ENCODE data around the gene CLASP2. TPM values are rescaled to one million over a fixed set of nuclear protein-coding genes. Genes with fewer than 3 reads are reported as not detected.

The CLASP2 gene
- total RNA-seq, 4 donors from 2014 or later, result 26.1 to 68.7 (median 44.5) TPM

DNA sequence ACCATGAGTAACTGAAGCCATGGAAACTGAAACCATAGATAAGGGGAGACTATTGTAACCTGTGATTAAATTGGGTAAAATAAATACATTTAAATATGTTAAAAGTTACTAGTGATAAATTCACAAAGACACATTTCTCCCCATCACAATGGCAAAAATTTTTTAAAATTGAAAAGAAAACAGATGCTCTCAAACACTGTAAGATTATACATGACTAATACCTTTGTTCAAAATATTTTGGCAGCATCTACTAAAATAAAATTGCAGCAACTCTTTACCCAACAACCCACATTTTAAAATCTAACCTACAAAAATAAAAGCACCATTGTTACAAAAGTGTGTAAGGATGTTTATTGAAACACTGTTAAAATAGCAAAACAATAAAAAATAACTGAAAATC lies 93.3 kb downstream of the CLASP2 start:
- TF ChIP-seq, protein P1, sequence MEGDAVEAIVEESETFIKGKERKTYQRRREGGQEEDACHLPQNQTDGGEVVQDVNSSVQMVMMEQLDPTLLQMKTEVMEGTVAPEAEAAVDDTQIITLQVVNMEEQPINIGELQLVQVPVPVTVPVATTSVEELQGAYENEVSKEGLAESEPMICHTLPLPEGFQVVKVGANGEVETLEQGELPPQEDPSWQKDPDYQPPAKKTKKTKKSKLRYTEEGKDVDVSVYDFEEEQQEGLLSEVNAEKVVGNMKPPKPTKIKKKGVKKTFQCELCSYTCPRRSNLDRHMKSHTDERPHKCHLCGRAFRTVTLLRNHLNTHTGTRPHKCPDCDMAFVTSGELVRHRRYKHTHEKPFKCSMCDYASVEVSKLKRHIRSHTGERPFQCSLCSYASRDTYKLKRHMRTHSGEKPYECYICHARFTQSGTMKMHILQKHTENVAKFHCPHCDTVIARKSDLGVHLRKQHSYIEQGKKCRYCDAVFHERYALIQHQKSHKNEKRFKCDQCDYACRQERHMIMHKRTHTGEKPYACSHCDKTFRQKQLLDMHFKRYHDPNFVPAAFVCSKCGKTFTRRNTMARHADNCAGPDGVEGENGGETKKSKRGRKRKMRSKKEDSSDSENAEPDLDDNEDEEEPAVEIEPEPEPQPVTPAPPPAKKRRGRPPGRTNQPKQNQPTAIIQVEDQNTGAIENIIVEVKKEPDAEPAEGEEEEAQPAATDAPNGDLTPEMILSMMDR (IDR thresholded peaks at IDR 0.05), result no peak
- no peak for ATAC-seq (ENCODE audit: low FRiP score)

DNA sequence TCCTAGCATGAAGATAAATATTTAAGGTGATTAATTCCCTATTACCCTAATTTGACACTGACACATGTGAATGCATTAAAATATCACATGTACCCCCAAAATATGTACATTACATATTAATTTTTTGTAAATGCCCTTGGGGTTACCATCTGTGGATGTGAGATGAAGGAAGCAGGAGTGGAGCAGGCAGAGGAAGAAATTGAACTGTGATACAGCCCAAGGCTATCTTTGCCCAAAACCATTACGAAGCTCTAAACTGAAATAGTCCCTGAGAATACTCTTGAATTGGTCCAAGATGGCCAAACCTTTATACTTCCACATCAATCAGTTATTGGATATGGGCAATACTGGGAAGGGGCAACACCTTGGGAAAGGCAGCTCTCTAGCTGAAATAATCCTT lies 105.0 kb downstream of the CLASP2 start:
- no peak for DNase-seq (ENCODE audit: low spot score)
- no peak for ATAC-seq (ENCODE audit: low FRiP score)
- TF ChIP-seq, protein P1 (IDR thresholded peaks at IDR 0.05), result no peak

More for the DNA sequence above, 93.3 kb downstream of the CLASP2 start:
- no peak for DNase-seq (ENCODE audit: low spot score)

DNA sequence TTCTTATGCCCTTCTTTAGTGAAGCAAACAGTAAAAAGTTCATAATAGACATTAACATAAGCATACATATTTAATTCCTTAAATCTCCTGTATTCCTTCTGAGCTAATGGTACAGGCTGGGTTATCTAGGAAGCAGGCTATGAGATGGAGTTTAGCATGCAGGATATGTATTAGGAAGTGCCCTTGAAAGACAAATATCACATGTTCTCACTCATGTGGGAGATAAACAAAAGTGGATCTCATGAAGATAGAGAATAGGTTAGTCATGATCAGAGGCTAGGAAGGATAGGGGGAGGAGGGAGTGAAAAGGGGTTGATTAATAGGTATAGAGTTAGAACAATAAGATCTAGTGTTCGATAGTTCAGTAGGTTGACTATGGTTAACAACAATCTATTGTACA lies 105.4 kb downstream of the CLASP2 start:
- no peak for ATAC-seq (ENCODE audit: low FRiP score)
- TF ChIP-seq, protein P1 (IDR thresholded peaks at IDR 0.05), result no peak
- no peak for DNase-seq (ENCODE audit: low spot score)

DNA sequence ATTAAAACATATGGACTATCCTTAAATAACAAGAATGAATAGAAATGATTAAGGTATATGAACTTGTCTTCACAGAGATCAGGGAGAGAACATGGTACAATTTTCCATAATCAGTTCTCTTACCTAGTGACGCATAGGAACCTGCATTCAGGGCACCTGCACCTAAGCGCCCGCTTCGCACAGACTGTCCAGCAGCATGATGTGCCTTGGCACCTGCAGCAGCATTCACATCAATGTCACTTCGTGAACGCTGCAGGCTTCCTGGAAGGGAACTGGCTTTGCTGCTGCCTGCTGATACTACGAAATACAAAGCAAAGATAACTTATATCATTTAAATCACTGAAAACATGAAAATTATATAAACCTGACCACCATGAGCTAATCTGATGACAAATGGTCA lies 115.2 kb downstream of the CLASP2 start:
- TF ChIP-seq, protein P1 (IDR thresholded peaks at IDR 0.05), result no peak
- ATAC-seq (ENCODE audit: low FRiP score), result no peak
- no peak for DNase-seq (ENCODE audit: low spot score)

DNA sequence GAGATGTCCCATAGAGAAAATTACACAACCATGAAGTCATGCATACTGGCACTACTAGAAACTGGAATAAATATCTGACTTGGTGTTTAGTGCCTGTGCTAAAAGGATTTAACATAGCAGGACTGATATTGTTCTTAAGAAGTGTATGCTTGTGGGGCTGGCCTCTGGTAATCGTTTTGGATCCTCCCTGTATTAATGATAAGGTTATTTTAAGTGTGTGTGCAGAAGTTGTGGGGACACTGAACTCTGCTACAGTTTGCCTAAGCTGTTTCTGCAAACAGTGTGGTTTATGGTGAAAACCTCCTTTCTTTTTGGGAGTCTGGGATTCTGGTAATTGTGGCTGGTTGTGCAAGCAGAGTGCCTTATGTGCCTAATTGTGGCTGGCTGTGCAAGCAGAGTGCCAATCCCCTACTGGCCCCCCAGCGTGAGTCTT lies 120.8 kb downstream of the CLASP2 start:
- DNase-seq (ENCODE audit: low spot score), result no peak
- TF ChIP-seq, protein P1 (IDR thresholded peaks at IDR 0.05), result no peak
- ATAC-seq (ENCODE audit: low FRiP score), result no peak

DNA sequence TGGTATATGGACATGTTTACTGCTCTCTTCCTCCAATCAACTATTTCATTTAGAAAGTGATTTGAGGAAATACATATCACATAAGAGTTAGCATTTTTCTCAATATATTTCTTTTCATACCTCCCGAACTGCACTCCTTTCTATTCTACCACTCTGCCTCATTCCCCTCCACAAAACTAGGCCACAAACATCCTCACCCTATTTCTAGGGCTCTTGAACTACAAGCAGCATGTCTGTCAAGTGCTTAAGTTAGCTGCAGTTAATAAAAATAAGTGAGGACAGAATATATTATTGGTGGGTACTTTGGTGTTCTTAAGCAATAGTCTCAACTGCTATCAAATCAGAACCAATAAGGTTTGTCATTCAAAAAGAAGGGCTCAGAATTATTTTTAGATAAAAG lies 125.1 kb downstream of the CLASP2 start:
- DNase-seq (ENCODE audit: low spot score), result no peak
- ATAC-seq (ENCODE audit: low FRiP score), result no peak
- TF ChIP-seq, protein P1 (IDR thresholded peaks at IDR 0.05), result no peak

DNA sequence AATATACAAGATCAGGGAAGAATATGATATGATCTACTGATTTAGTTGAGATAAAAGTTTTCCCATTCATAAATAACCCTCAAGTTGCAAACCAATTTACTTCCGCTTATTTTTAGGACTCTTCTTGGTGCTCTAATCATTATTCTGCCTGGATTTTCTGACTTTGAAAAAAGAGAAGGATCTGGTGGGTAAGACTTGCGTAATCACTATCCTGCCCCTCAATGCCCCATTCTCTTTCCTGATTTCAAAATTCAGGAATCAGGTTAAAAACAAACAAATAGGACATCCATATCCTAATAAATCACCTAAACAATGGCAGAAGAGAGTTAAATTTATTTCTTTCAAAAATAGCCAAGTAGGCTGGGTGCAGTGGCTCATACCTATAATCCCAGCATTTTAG lies 127.5 kb downstream of the CLASP2 start:
- ATAC-seq (ENCODE audit: low FRiP score) (no peak), DNase-seq (ENCODE audit: low spot score) (no peak)
- TF ChIP-seq, protein P1 (IDR thresholded peaks at IDR 0.05), result no peak

All from omental fat pad (tissue), 4 donors.